Astrocyte (in vitro differentiated cells and primary cell): ENCODE data around the gene EIF1B. TPM values are rescaled to one million over a fixed set of nuclear protein-coding genes. Genes with fewer than 3 reads are reported as not detected.

Source experiments
- DNase-seq: peaks from one replicate; pipeline ENCODE4 v3.0.0-alpha.2; 2010; ENCODE audit warnings: low read depth
- FAIRE-seq: peaks from 2 replicates; lab custom pipeline; 2011; peaks lifted over from hg19 to GRCh38; lab: Jason Lieb, UNC
- H2AFZ ChIP-seq: 2 replicates; pipeline ENCODE4 v1.6.0; 2012; ENCODE audit warnings: low read depth, low read length, inconsistent platforms
- H3K27ac ChIP-seq: 2 replicates; pipeline ENCODE4 v1.5.1; 2011; ENCODE audit warnings: low read depth, low read length, inconsistent platforms
- H3K27me3 ChIP-seq: 2 replicates; pipeline ENCODE4 v1.6.0; 2011; ENCODE audit warnings: low read length, inconsistent platforms; ENCODE audit not compliant: insufficient read depth
- H3K36me3 ChIP-seq: 2 replicates; pipeline ENCODE4 v1.5.1; 2011; ENCODE audit warnings: low read length, inconsistent platforms; ENCODE audit not compliant: insufficient read depth
- H3K4me1 ChIP-seq: 2 replicates; pipeline ENCODE4 v1.5.1; 2011; ENCODE audit warnings: low read length, inconsistent platforms; ENCODE audit not compliant: insufficient read depth
- H3K4me2 ChIP-seq: 2 replicates; pipeline ENCODE4 v1.6.0; 2012; ENCODE audit warnings: low read length, inconsistent platforms
- H3K4me3 ChIP-seq: 2 replicates; pipeline ENCODE4 v1.5.1; 2011; ENCODE audit warnings: low read depth, mild to moderate bottlenecking, low read length, inconsistent platforms; ENCODE audit not compliant: insufficient read depth
- H3K79me2 ChIP-seq: 2 replicates; pipeline ENCODE4 v1.6.0; 2012; ENCODE audit warnings: mild to moderate bottlenecking, low read length, inconsistent platforms; ENCODE audit not compliant: insufficient read depth
- H3K9ac ChIP-seq: 2 replicates; pipeline ENCODE4 v1.6.0; 2012; ENCODE audit warnings: mild to moderate bottlenecking, low read length, inconsistent platforms
- H3K9me3 ChIP-seq: 2 replicates; pipeline ENCODE4 v1.5.1; 2012; ENCODE audit warnings: low read depth, mild to moderate bottlenecking, low read length, inconsistent platforms; ENCODE audit not compliant: insufficient read depth
- H4K20me1 ChIP-seq: 2 replicates; pipeline ENCODE4 v1.6.0; 2012; ENCODE audit warnings: low read length, inconsistent platforms; ENCODE audit not compliant: insufficient read depth
- H3K27ac Mint-ChIP-seq: one replicate; pipeline ENCODE4 v1.8.0; 2021; ENCODE audit warnings: mild to moderate bottlenecking, mixed read lengths; ENCODE audit not compliant: unreplicated experiment
- H3K27me3 Mint-ChIP-seq: one replicate; pipeline ENCODE4 v1.8.0; 2021; ENCODE audit warnings: low read depth, mixed read lengths; ENCODE audit not compliant: unreplicated experiment
- H3K36me3 Mint-ChIP-seq: one replicate; pipeline ENCODE4 v1.8.0; 2021; ENCODE audit warnings: low read depth, mixed read lengths; ENCODE audit not compliant: unreplicated experiment
- H3K4me1 Mint-ChIP-seq: one replicate; pipeline ENCODE4 v1.8.0; 2021; ENCODE audit warnings: low read depth, mixed read lengths; ENCODE audit not compliant: unreplicated experiment
- H3K4me3 Mint-ChIP-seq: one replicate; pipeline ENCODE4 v1.8.0; 2021; ENCODE audit warnings: mild to moderate bottlenecking, moderate library complexity, mixed read lengths; ENCODE audit not compliant: unreplicated experiment
- H3K9me3 Mint-ChIP-seq: one replicate; pipeline ENCODE4 v1.8.0; 2021; ENCODE audit warnings: mild to moderate bottlenecking, mixed read lengths; ENCODE audit not compliant: unreplicated experiment
- CTCF ChIP-seq: IDR thresholded peaks from 2 replicates; pipeline ENCODE4 v1.5.1; 2011; ENCODE audit warnings: low read depth, mild to moderate bottlenecking, inconsistent platforms, low read length, moderate library complexity; ENCODE audit not compliant: insufficient read depth
- EZH2 ChIP-seq: IDR thresholded peaks from 2 replicates; pipeline ENCODE4 v1.6.1; 2012; ENCODE audit warnings: mild to moderate bottlenecking, low read length, inconsistent platforms; ENCODE audit not compliant: insufficient read depth
- total RNA-seq: library from RNA; stranded (reverse); gene quantifications from 2 replicates; pipeline ENCODE4 v1.2.1, GENCODE V29; 2021

Gene EIF1B
- total RNA-seq, 1 donor from 2014 or later: 62.5 TPM

GRCh38 chr3:40321818-40322217 is 12.3 kb downstream of the EIF1B start:
- FAIRE-seq: no peak

GRCh38 chr3:40323946-40324345 is 14.4 kb downstream of the EIF1B start:
- H3K36me3 ChIP-seq: no peaks in the 10 kb centered on the region
- H3K4me1 Mint-ChIP-seq: no peaks in the 10 kb centered on the region
- H3K27me3 Mint-ChIP-seq: no peaks in the 10 kb centered on the region
- no peak for FAIRE-seq
- no peak overlapping the region for H2AFZ ChIP-seq
- H3K36me3 Mint-ChIP-seq: no peaks in the 10 kb centered on the region
- H4K20me1 ChIP-seq: no peaks in the 10 kb centered on the region
- H3K27ac ChIP-seq: no peak overlapping the region
- H3K79me2 ChIP-seq: no peaks in the 10 kb centered on the region
- no peaks in the 10 kb centered on the region for H3K9me3 ChIP-seq
- no peak overlapping the region for H3K4me2 ChIP-seq
- H3K4me3 ChIP-seq: no peak overlapping the region
- no peak for DNase-seq
- no peaks in the 10 kb centered on the region for H3K4me1 ChIP-seq
- H3K9me3 Mint-ChIP-seq: no peaks in the 10 kb centered on the region
- no peak overlapping the region for H3K9ac ChIP-seq
- H3K27ac Mint-ChIP-seq: no peak overlapping the region
- TF ChIP-seq EZH2: no peak
- no peak for TF ChIP-seq CTCF
- no peak overlapping the region for H3K4me3 Mint-ChIP-seq
- peaks cover 3% of the 10 kb centered on the region for H3K27me3 ChIP-seq

More at GRCh38 chr3:40321818-40322217, 12.3 kb downstream of the EIF1B start:
- H3K4me3 ChIP-seq: no peak overlapping the region
- Mint-ChIP-seq H3K27ac (no peak overlapping the region), H3K9me3 (no peaks in the 10 kb centered on the region), H3K36me3 (no peaks in the 10 kb centered on the region), H3K27me3 (no peaks in the 10 kb centered on the region), H3K4me1 (no peaks in the 10 kb centered on the region), H3K4me3 (no peak overlapping the region)
- no peak for TF ChIP-seq EZH2
- no peak for TF ChIP-seq CTCF
- DNase-seq: no peak
- no peaks in the 10 kb centered on the region for H4K20me1 ChIP-seq
- no peak overlapping the region for H3K4me2 ChIP-seq
- H3K9ac ChIP-seq: no peak overlapping the region
- no peaks in the 10 kb centered on the region for H3K79me2 ChIP-seq
- no peaks in the 10 kb centered on the region for H3K9me3 ChIP-seq
- no peaks in the 10 kb centered on the region for H3K36me3 ChIP-seq
- H3K27ac ChIP-seq: no peak overlapping the region
- H2AFZ ChIP-seq: no peak overlapping the region
- no peaks in the 10 kb centered on the region for H3K4me1 ChIP-seq
- peaks cover 3% of the 10 kb centered on the region for H3K27me3 ChIP-seq

GRCh38 chr3:40324621-40325020 is 15.1 kb downstream of the EIF1B start:
- H3K4me2 ChIP-seq: no peak overlapping the region
- H3K27ac ChIP-seq: no peak overlapping the region
- no peak overlapping the region for H3K4me3 ChIP-seq
- no peaks in the 10 kb centered on the region for H4K20me1 ChIP-seq
- no peak for TF ChIP-seq EZH2
- no peak for TF ChIP-seq CTCF
- Mint-ChIP-seq H3K36me3 (no peaks in the 10 kb centered on the region), H3K27me3 (no peaks in the 10 kb centered on the region), H3K4me1 (no peaks in the 10 kb centered on the region), H3K27ac (no peak overlapping the region), H3K9me3 (no peaks in the 10 kb centered on the region), H3K4me3 (no peak overlapping the region)
- no peaks in the 10 kb centered on the region for H3K4me1 ChIP-seq
- H3K27me3 ChIP-seq: peaks cover 3% of the 10 kb centered on the region
- H3K9me3 ChIP-seq: no peaks in the 10 kb centered on the region
- no peak overlapping the region for H2AFZ ChIP-seq
- H3K36me3 ChIP-seq: no peaks in the 10 kb centered on the region
- H3K9ac ChIP-seq: no peak overlapping the region
- FAIRE-seq: no peak
- DNase-seq: no peak
- H3K79me2 ChIP-seq: no peaks in the 10 kb centered on the region
